ENCODE results near the gene DCTPP1. TPM values are rescaled to one million over a fixed set of nuclear protein-coding genes. Genes with fewer than 3 reads are reported as not detected.

The DCTPP1 gene
- total and polyA plus RNA-seq, 2 of the 13 experiments (the other 11 are each of a cell fraction or from before 2014, with no cell fraction given) = 54.8 to 74.4 TPM

DNA sequence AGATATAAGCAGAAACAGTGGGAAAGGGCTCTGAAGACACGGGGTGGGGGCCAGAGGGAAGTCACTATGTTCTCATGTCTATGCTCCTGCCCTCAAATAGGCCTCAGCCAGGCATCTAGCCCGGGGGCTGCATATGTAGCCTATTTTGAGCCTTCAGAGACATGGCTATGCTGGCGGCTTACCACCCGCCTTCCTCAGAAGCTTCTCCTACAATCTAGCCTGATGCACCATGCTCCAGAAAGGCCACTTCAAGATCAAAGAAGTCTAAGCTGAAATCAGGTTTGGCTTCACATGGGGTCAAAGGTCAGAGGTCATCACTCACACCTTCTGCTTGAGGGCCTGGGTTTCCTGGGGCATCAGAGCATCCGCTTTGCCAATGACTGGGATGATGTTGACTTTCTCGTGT is 49.0 kb downstream of the DCTPP1 start:
- Histone ChIP-seq H2AFZ (ENCODE audit: low read length) (no peak overlapping the region), H3K27ac (ENCODE audit: extremely low read length, insufficient read depth, low read length) (no peak overlapping the region), H3K79me2 (ENCODE audit: insufficient read depth, low read length) (peaks cover 2% of the 10 kb centered on the region), H3K27me3 (ENCODE audit: control insufficient read depth in 1 of 2, insufficient read depth in 2 of 2, low read length in 2 of 2) (no peaks in the 10 kb centered on the region), H3K36me3 (replicated peaks in 1 of 2; ENCODE audit: control insufficient read depth in 1 of 2, insufficient read depth in 2 of 2, low read length in 2 of 2) (no peaks in the 10 kb centered on the region), H3K4me3 (replicated peaks in 1 of 3; ENCODE audit: insufficient read depth in 1 of 3, low read depth in 2 of 3, low read length in 3 of 3) (0 out of 6 replicates have a peak overlapping the region, but pooled peaks of 1 of the 3 experiments have one; percentile 27), H3K4me1 (ENCODE audit: insufficient read depth, low read length) (peaks cover 52% of the 10 kb centered on the region), H3K9me3 (ENCODE audit: low read length) (no peaks in the 10 kb centered on the region), H3K4me2 (ENCODE audit: low read depth, low read length) (peak overlapping the region; percentile 54), H4K20me1 (ENCODE audit: insufficient read depth, low read length) (no peaks in the 10 kb centered on the region), H3K9ac (ENCODE audit: insufficient read depth, low read depth, low read length) (no peak overlapping the region)
- in situ Hi-C loops (cut with HindIII; ENCODE audit: extremely low pct_ligation_motif_present, low pct_unique_long_range_greater_than_20kb) = no loop called here
- POLR2A ChIA-PET = interaction anchor here (1.4 to 2.9 kb wide), 3 partner anchors 10 to 26 kb away, joined by 5 to 14 read pairs (median 9); partner anchors contain the start of genes ZNF48 and ZNF771
- BruUV-seq (replicated peaks) = no TSS peak
- 69% methylated on average over 5 of the region's 6 CpGs for WGBS (ENCODE audit: low lambda C conversion rate)
- TF ChIP-seq LCORL (IDR thresholded peaks at IDR 0.05) (no peak), LCORL (CRISPR knock-in tag; IDR thresholded peaks at IDR 0.05) (0 out of 2 replicates have a peak, but pooled peaks have one; percentile 22), SAP130 (CRISPR knock-in tag; IDR thresholded peaks at IDR 0.05; ENCODE audit: low read depth) (0 out of 2 replicates have a peak, but pooled peaks have one; percentile 5), SNAI1 (CRISPR knock-in tag; IDR thresholded peaks at IDR 0.05; ENCODE audit: borderline replicate concordance) (no peak), NR2F6 (IDR thresholded peaks at IDR 0.05) (no peak; the same call in 1 of the 2 replicates), NR2F6 (CRISPR knock-in tag; IDR thresholded peaks at IDR 0.05) (peak; percentile 67; the same call in 1 of the 2 replicates), NCOA1 (CRISPR knock-in tag; IDR thresholded peaks at IDR 0.05) (0 out of 2 replicates have a peak, but pooled peaks have one; percentile 53), SOX13 (IDR thresholded peaks at IDR 0.05) (no peak), SOX13 (CRISPR knock-in tag; conservative IDR thresholded peaks at IDR 0.05 in 1 of 2, IDR thresholded peaks at IDR 0.05 in 1 of 2) (0 out of 4 replicates have a peak, but pooled peaks of 1 of the 2 experiments have one; percentile 8), ZC3H4 (CRISPR knock-in tag; IDR thresholded peaks at IDR 0.05; ENCODE audit: borderline replicate concordance) (0 out of 2 replicates have a peak, but pooled peaks have one; percentile 44), FOXA1 (IDR thresholded peaks at IDR 0.05) (no peak), FOXA1 (CRISPR knock-in tag; IDR thresholded peaks at IDR 0.05) (0 out of 2 replicates have a peak, but pooled peaks have one; percentile 5), KDM2A (CRISPR knock-in tag; IDR thresholded peaks at IDR 0.05; ENCODE audit: borderline replicate concordance, low read depth) (peak; percentile 27; the same call in 1 of the 2 replicates), HMG20B (CRISPR knock-in tag; conservative IDR thresholded peaks at IDR 0.05) (no peak), ZNF850 (CRISPR knock-in tag; conservative IDR thresholded peaks at IDR 0.05) (no peak), ZFY (CRISPR knock-in tag; IDR thresholded peaks at IDR 0.05) (no peak; the same call in 1 of the 2 replicates), ZNF703 (CRISPR knock-in tag; IDR thresholded peaks at IDR 0.05; ENCODE audit: borderline replicate concordance) (no peak)
- TF ChIP-seq, protein P1, sequence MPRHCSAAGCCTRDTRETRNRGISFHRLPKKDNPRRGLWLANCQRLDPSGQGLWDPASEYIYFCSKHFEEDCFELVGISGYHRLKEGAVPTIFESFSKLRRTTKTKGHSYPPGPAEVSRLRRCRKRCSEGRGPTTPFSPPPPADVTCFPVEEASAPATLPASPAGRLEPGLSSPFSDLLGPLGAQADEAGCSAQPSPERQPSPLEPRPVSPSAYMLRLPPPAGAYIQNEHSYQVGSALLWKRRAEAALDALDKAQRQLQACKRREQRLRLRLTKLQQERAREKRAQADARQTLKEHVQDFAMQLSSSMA (CRISPR knock-in tag; IDR thresholded peaks at IDR 0.05) = no peak
- TF ChIP-seq, protein P2, sequence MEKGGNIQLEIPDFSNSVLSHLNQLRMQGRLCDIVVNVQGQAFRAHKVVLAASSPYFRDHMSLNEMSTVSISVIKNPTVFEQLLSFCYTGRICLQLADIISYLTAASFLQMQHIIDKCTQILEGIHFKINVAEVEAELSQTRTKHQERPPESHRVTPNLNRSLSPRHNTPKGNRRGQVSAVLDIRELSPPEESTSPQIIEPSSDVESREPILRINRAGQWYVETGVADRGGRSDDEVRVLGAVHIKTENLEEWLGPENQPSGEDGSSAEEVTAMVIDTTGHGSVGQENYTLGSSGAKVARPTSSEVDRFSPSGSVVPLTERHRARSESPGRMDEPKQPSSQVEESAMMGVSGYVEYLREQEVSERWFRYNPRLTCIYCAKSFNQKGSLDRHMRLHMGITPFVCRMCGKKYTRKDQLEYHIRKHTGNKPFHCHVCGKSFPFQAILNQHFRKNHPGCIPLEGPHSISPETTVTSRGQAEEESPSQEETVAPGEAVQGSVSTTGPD (CRISPR knock-in tag; IDR thresholded peaks at IDR 0.05) = no peak
- TF ChIP-seq, protein P3, sequence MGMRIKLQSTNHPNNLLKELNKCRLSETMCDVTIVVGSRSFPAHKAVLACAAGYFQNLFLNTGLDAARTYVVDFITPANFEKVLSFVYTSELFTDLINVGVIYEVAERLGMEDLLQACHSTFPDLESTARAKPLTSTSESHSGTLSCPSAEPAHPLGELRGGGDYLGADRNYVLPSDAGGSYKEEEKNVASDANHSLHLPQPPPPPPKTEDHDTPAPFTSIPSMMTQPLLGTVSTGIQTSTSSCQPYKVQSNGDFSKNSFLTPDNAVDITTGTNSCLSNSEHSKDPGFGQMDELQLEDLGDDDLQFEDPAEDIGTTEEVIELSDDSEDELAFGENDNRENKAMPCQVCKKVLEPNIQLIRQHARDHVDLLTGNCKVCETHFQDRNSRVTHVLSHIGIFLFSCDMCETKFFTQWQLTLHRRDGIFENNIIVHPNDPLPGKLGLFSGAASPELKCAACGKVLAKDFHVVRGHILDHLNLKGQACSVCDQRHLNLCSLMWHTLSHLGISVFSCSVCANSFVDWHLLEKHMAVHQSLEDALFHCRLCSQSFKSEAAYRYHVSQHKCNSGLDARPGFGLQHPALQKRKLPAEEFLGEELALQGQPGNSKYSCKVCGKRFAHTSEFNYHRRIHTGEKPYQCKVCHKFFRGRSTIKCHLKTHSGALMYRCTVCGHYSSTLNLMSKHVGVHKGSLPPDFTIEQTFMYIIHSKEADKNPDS (CRISPR knock-in tag; IDR thresholded peaks at IDR 0.05) = peak; percentile 42; the same call in 1 of the 2 replicates
- TF ChIP-seq, protein P4, sequence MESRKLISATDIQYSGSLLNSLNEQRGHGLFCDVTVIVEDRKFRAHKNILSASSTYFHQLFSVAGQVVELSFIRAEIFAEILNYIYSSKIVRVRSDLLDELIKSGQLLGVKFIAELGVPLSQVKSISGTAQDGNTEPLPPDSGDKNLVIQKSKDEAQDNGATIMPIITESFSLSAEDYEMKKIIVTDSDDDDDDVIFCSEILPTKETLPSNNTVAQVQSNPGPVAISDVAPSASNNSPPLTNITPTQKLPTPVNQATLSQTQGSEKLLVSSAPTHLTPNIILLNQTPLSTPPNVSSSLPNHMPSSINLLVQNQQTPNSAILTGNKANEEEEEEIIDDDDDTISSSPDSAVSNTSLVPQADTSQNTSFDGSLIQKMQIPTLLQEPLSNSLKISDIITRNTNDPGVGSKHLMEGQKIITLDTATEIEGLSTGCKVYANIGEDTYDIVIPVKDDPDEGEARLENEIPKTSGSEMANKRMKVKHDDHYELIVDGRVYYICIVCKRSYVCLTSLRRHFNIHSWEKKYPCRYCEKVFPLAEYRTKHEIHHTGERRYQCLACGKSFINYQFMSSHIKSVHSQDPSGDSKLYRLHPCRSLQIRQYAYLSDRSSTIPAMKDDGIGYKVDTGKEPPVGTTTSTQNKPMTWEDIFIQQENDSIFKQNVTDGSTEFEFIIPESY (CRISPR knock-in tag; IDR thresholded peaks at IDR 0.05) = peak; percentile 40; the same call in 1 of the 2 replicates
- intact Hi-C loops (cut with micrococcal nuclease; ENCODE audit: unreplicated experiment) = no loop called here
- CTCF ChIA-PET (ENCODE audit: low intra/inter-chr PET ratio, low total read pairs) = no interaction called here
- DNase-seq (ENCODE audit: low spot score) (no peak), FAIRE-seq (no peak), ATAC-seq (no peak)

Measured in HepG2 (cell line).